Thyroid gland (tissue), 4 donors: ENCODE data around the gene CNNM3.

ENCODE experiments used
- POLR2A ChIP-seq, 2 donors: fragments of 450-650 bp; IDR thresholded peaks; one replicate each; pipeline ENCODE4 v1.6.1; 2017; ENCODE audit warnings: antibody characterized with exemption in 2 of 2, mild to moderate bottlenecking in 2 of 2, moderate library complexity in 1 of 2
- TF ChIP-seq, protein P1 (sequence below), 6 experiments: fragments of 200-600 bp in 3 of 6; fragments of 450-650 bp in 3 of 6; sonication (generic) in 3 of 6; IDR thresholded peaks; one replicate each; pipeline ENCODE4 v1.5.1; 2016 to 2019; ENCODE audit warnings: antibody characterized with exemption in 6 of 6, mild to moderate bottlenecking in 2 of 6, inconsistent platforms in 1 of 6, moderate library complexity in 1 of 6

DNA sequence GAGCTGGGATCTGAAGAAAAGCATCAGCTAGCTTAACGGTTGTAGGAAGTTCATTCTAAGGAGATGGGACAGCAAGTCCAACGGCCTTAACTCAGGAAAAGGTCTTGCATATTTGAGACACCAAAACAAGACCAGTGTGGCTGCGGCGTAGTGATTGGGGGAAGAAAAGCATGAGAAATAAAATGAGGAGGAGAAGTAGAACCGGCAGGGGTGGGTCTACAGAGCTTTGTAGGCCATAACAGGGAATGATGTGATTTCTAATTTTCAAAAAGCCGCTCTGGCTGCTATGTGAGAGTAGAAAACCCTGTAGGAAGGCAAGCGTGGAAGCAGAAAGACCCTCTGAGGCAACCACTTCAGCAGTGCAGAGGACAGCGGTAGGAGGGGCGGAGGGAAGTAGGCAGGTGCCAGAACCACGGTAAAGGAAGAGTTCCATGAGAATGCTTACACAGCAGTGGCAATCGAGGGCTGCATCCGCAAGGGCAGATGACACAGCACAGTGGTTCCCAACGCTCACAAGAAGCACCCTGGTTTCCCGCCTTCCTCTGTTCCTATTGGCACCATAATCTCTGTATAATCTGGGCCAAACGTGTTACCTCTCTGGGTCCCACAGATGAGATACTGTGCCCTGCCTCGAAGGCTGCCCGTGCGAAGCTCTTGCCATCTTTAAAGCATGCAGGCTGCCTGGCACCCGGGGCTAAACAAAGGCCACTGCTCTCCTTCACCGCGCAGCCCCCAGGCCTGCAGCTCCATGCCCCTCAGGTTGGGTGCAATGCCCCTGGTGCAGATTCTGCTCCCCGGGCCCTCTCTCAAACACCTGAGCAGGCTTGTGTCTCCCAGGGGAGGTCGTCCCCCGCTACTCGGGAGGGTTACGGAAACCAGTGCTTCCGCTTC, 41.0 kb downstream of the CNNM3 start:
- TF ChIP-seq, protein P1, sequence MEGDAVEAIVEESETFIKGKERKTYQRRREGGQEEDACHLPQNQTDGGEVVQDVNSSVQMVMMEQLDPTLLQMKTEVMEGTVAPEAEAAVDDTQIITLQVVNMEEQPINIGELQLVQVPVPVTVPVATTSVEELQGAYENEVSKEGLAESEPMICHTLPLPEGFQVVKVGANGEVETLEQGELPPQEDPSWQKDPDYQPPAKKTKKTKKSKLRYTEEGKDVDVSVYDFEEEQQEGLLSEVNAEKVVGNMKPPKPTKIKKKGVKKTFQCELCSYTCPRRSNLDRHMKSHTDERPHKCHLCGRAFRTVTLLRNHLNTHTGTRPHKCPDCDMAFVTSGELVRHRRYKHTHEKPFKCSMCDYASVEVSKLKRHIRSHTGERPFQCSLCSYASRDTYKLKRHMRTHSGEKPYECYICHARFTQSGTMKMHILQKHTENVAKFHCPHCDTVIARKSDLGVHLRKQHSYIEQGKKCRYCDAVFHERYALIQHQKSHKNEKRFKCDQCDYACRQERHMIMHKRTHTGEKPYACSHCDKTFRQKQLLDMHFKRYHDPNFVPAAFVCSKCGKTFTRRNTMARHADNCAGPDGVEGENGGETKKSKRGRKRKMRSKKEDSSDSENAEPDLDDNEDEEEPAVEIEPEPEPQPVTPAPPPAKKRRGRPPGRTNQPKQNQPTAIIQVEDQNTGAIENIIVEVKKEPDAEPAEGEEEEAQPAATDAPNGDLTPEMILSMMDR (IDR thresholded peaks at IDR 0.05): no peak
- no peak for TF ChIP-seq POLR2A (IDR thresholded peaks at IDR 0.05)
